Karpas-422 (cell line): Measurements from ENCODE around the gene NUDT1. TPM values are rescaled to one million over a fixed set of nuclear protein-coding genes. Genes with fewer than 3 reads are reported as not detected.

Source experiments
- total RNA-seq: library from RNA; depleted of rRNA; stranded (reverse); fragments of >200 nt; shearing (Covaris generic); gene quantifications from 2 replicates; pipeline ENCODE4 v1.2.3, GENCODE V29; 2014; ENCODE audit warnings: low replicate concordance; rRNA removed

The NUDT1 gene
- total RNA-seq, 1 experiment from 2014 or later: 45.3 TPM

Other genes with a start within 250 kb of the NUDT1 start
- gene MAD1L1, start 9.3 kb upstream of the NUDT1 start, total RNA-seq: 38.6 and 61.5 TPM in 2 replicates
- gene MRM2, start within 50 bp of the NUDT1 start, total RNA-seq: 35.5 TPM in 2 replicates
- 2.6 and 6.3 TPM in 2 replicates for gene SNX8, start 72.2 kb downstream of the NUDT1 start, total RNA-seq
- gene EIF3B, start 112.6 kb downstream of the NUDT1 start, total RNA-seq: 87.0 and 152 TPM in 2 replicates
- gene CHST12, start 161.4 kb downstream of the NUDT1 start, total RNA-seq: 0.82 and 5.0 TPM in 2 replicates
- gene GRIFIN, start 234.2 kb downstream of the NUDT1 start, total RNA-seq: not detected in 2 replicates